T-helper 1 cell treated with Interleukin-12 subunit alpha and Interleukin-12 subunit beta and Interleukin-4 antibody, amounts not matched to agents 30 μg/mL and 1 μg/mL, for 36 hours (primary cell): ENCODE results near the gene COA8.

Experiments
- H3K27ac Mint-ChIP-seq: one replicate; pipeline ENCODE4 v1.8.0; 2021; ENCODE audit warnings: mild to moderate bottlenecking, mixed read lengths
- H3K27me3 Mint-ChIP-seq: one replicate; pipeline ENCODE4 v1.8.0; 2021; ENCODE audit warnings: low read depth, mixed read lengths
- H3K36me3 Mint-ChIP-seq: one replicate; pipeline ENCODE4 v1.8.0; 2021; ENCODE audit warnings: low read depth, mixed read lengths
- H3K4me1 Mint-ChIP-seq: one replicate; pipeline ENCODE4 v1.8.0; 2021; ENCODE audit warnings: low read depth, mixed read lengths
- H3K4me3 Mint-ChIP-seq: one replicate; pipeline ENCODE4 v1.8.0; 2021; ENCODE audit warnings: mild to moderate bottlenecking, moderate library complexity, mixed read lengths
- H3K9me3 Mint-ChIP-seq: one replicate; pipeline ENCODE4 v1.8.0; 2021; ENCODE audit warnings: mixed read lengths

COA8 gene

GRCh38 chr14:103547941-103548462 lies 14.8 kb upstream of the COA8 start:
- Mint-ChIP-seq H3K27me3 (no peaks in the 10 kb centered on the region), H3K4me3 (no peak overlapping the region), H3K27ac (no peak overlapping the region)

DNA sequence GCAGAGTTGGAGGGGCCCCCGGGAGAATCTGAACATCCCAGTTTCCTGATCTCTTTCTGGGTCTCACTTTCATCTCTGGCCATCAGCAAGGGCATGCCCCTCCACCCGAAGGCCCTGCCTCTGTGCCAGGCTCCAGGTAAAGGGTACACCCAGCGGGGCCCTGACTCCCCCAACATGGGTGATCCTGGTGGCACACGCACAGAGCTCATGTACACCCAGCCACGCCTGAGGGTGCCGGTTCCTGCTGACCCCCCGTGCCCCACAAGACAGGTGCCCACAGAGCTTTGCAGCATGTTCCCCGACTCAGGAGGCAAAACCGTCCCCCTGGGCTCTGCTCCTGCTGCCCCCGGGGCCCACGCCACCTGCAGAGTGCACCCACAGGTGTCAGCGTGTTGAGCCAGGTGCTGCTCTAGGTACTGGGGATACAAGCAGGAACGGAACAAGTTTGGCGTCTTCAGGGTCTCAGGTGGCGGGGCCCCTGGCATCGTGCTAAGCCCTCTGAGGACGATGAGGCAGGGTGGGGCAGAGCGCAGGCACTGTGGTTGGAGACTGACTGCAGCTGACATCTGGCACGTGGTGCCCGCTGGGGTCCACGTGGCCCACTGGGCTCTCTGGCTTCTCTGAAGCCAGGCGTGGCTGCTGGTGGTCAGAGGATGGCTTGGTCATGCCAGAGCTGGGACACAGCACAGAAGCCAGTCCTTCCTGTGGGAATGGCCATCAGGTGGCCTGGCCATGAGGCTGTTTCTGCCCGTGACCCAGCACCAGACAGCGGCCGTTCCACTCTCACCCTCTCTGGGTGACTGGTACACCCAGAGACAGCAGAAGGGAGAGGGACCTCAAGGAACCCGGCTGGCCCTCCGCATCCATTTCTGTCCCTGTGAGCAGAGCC lies 14.1 kb upstream of the COA8 start:
- Mint-ChIP-seq H3K27me3 (no peaks in the 10 kb centered on the region), H3K36me3 (peaks cover 1% of the 10 kb centered on the region), H3K9me3 (no peaks in the 10 kb centered on the region), H3K27ac (no peak overlapping the region), H3K4me1 (no peaks in the 10 kb centered on the region), H3K4me3 (no peak overlapping the region)

More at GRCh38 chr14:103547941-103548462, 14.8 kb upstream of the COA8 start:
- Mint-ChIP-seq H3K4me1 (no peaks in the 10 kb centered on the region), H3K36me3 (peaks cover 1% of the 10 kb centered on the region), H3K9me3 (no peaks in the 10 kb centered on the region)

DNA sequence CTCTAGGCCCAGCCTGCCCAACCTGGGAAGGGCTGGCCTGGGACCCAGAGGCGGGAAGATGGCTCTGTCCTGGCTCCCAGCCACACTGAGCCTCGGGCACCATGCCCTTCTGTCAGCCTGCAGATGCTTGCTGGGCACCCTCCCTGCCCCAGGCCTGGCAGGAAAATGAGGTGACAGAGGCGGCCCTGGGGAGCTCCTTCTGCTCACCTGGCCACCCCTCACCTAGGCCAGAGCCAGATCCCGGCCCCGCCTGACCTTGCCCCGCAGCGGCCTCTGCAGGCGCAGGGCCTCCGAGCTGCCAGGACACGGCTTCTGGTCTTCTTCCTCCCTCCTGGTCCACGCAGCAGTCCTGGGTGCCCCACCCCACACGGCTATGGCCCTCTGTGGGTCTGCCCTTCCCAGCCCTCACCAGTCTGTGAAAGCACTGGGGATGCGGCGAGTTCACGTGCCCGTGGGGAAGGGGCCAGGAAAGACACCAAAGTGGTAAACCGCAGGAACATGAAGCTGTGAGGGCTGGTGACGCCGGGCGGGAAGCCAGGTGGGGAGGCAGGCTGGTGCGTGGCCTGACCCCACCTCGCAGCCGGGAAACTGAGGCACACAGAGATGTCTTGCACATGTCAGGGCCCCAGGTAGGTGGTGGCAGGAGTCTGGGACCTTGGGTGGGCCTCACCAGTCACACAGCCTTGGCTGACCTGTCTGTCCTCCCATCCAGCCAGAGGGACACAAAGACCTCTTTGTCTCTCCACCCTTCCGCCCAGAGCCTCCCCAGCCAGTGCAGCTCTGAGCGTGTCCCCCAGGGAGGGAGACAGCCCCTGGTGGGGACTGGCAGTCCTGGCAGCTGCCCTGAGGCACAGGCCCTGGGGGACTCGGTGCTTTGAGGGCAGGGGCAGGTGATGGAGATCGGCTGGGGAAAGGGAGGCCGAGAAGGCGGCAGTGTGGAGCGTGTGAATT lies 13.1 kb upstream of the COA8 start:
- Mint-ChIP-seq H3K27ac (no peak overlapping the region), H3K4me1 (no peaks in the 10 kb centered on the region), H3K27me3 (no peaks in the 10 kb centered on the region), H3K36me3 (peaks cover 1% of the 10 kb centered on the region), H3K4me3 (no peak overlapping the region), H3K9me3 (no peaks in the 10 kb centered on the region)

GRCh38 chr14:103550451-103551337 lies 12.1 kb upstream of the COA8 start:
- no peaks in the 10 kb centered on the region for H3K4me1 Mint-ChIP-seq
- peaks cover 5% of the 10 kb centered on the region for H3K36me3 Mint-ChIP-seq
- no peak overlapping the region for H3K27ac Mint-ChIP-seq
- no peaks in the 10 kb centered on the region for H3K9me3 Mint-ChIP-seq
- no peaks in the 10 kb centered on the region for H3K27me3 Mint-ChIP-seq
- no peak overlapping the region for H3K4me3 Mint-ChIP-seq

- H3K27ac Mint-ChIP-seq: no peak overlapping the region
- no peaks in the 10 kb centered on the region for H3K4me1 Mint-ChIP-seq
- H3K36me3 Mint-ChIP-seq: peaks cover 5% of the 10 kb centered on the region
- H3K4me3 Mint-ChIP-seq: no peak overlapping the region
- no peaks in the 10 kb centered on the region for H3K9me3 Mint-ChIP-seq
- H3K27me3 Mint-ChIP-seq: no peaks in the 10 kb centered on the region
Observed at GRCh38 chr14:103551338-103551762, 11.4 kb upstream of the COA8 start.

DNA sequence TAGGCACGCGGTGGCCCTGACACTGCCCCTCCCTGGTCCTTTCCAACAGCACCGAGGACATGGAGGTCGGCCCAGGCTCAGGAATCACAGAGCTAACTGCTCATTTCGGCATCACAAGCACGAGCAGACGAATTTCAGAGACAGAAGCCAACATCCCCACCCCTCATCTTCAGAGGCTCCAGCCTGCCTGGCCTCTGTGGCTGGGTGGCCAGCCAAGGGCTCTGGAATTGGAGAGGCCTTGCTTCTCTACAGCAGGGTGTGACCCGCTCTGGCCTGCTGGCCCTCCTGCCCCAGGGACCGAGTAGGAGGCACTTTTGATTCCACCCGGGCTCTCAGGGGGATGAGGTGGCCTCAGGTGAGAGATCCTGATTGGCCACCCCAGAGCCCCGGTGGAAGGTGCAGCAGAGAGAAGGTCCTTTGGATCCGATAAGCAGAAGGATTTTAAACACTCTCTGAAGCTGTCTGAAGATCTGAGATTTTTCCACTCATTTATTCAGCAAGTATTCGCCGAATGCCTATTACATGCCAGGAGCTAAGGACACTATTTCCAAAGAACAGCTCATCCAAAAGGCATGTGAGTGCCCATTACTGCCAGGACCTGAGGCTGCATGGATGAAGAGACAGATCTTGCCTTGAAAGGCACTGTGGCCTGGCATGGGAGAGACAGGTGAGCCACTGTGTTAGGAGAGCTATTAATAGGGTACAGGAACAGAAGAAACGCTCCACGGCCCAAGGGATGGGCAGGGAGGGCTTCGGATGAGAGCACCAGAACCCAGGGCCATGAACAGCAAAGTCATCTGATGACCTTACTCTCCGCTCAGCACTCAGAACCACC lies 10.5 kb upstream of the COA8 start:
- H3K36me3 Mint-ChIP-seq: peaks cover 5% of the 10 kb centered on the region
- peaks cover 2% of the 10 kb centered on the region for H3K4me1 Mint-ChIP-seq
- H3K27me3 Mint-ChIP-seq: no peaks in the 10 kb centered on the region
- no peak overlapping the region for H3K27ac Mint-ChIP-seq
- H3K9me3 Mint-ChIP-seq: no peaks in the 10 kb centered on the region
- no peak overlapping the region for H3K4me3 Mint-ChIP-seq

DNA sequence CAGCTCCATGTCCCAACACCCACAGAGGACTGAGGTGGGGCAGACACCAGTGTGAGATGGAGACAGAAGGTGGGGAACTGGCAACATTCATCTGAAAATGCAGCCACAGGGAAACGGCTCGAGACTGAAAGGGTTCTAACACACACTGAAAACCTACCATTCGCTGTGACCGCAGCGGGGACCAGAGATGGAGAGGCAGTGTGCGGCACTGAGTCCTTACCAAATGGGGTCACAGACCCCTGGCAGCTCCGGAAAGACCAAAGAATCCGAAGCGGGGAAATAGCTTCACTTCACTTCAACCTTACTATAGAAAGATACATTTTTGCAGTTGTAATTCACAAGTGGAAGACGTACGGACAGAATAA lies 9.9 kb upstream of the COA8 start:
- H3K9me3 Mint-ChIP-seq: no peaks in the 10 kb centered on the region
- H3K27me3 Mint-ChIP-seq: no peaks in the 10 kb centered on the region
- peaks cover 3% of the 10 kb centered on the region for H3K4me1 Mint-ChIP-seq
- H3K27ac Mint-ChIP-seq: no peak overlapping the region
- H3K36me3 Mint-ChIP-seq: peaks cover 5% of the 10 kb centered on the region
- no peak overlapping the region for H3K4me3 Mint-ChIP-seq

DNA sequence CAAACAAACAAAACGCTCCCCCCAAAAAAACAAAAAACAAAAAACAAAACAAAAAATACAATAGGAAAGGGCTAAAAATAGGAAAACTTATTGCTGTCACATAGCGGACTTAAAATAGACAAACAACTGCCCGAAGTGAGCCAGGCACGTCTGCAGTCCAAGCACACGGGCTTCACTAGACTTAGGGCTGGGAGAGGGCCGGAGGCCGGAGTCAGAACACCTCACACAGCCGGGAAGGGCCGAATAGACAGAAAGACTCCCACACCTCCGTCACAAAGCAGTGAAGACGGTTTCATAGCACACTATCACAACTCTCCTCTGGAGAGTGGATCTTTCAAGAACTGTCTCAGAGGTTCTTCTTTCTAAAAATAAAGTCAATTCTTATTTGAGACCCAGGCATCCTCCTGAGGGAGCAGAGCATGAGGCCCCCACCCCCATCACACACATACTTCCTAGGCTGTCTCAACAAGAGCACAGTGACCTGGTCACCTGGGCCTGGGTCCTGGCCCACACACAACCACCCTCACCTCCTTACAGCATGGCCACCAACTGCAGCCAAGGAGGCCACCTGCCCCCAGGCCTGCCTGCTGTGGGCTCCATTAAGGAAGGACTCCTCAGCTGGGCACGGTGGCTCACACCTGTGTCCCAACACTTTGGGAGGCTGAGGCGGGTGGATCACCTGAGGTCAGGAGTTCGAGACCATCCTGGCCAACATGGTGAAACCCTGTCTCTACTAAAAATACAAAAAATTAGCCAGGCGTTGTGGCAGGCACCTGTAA lies 7.0 kb upstream of the COA8 start:
- Mint-ChIP-seq H3K4me1 (peaks cover 19% of the 10 kb centered on the region), H3K27me3 (no peaks in the 10 kb centered on the region), H3K9me3 (no peaks in the 10 kb centered on the region), H3K4me3 (no peak overlapping the region), H3K36me3 (peaks cover 18% of the 10 kb centered on the region), H3K27ac (no peak overlapping the region)

- no peaks in the 10 kb centered on the region for H3K27me3 Mint-ChIP-seq
- H3K4me3 Mint-ChIP-seq: no peak overlapping the region
- H3K4me1 Mint-ChIP-seq: peaks cover 29% of the 10 kb centered on the region
- peaks cover 23% of the 10 kb centered on the region for H3K36me3 Mint-ChIP-seq
- H3K27ac Mint-ChIP-seq: no peak overlapping the region
- H3K9me3 Mint-ChIP-seq: no peaks in the 10 kb centered on the region
Observed at GRCh38 chr14:103556946-103557758, 5.6 kb upstream of the COA8 start.

DNA sequence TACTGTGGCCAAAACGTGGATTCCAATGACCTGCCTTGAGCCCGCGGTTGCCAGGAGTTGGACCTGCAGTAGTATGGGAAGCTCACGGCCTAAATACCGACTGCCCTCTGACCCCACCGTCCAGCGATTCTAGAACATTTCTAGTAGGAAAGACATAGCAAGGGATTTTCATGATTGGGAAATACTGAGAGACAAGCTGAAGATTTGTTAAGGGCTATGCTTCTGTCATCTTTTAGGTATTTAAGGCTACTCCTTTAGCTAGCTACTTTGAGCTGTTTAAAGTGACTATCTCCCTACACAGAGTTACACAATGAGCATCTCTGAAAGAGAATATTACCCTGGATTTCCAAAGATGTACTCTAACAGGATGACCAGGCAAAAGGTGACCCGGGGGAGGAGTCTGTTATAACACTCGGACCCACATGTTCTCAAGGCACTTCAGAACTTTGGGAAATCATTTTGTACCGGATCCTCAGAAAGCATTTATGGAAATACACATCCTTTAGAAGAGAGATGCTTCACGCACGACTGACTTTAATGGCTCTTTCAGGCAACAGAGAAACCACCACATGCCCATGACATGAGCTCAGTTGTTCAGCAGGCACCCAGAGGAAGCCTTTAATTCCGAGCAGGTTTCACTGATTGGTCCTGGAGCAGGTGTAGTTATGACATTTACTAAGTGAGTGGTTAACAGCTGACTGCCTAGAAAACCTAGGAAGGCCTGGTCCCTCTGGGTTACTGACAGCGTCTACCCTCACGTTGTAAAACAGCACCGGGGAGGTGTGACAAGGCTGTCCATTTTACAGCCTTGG lies 4.5 kb upstream of the COA8 start:
- Mint-ChIP-seq H3K4me3 (no peak overlapping the region), H3K27ac (no peak overlapping the region), H3K36me3 (peaks cover 22% of the 10 kb centered on the region), H3K9me3 (no peaks in the 10 kb centered on the region), H3K27me3 (no peaks in the 10 kb centered on the region), H3K4me1 (peaks cover 29% of the 10 kb centered on the region)

- H3K4me3 Mint-ChIP-seq: no peak overlapping the region
- H3K27me3 Mint-ChIP-seq: no peaks in the 10 kb centered on the region
- peaks cover 21% of the 10 kb centered on the region for H3K36me3 Mint-ChIP-seq
- H3K4me1 Mint-ChIP-seq: peaks cover 35% of the 10 kb centered on the region
- no peak overlapping the region for H3K27ac Mint-ChIP-seq
- H3K9me3 Mint-ChIP-seq: no peaks in the 10 kb centered on the region
Observed at GRCh38 chr14:103559766-103560165, 3.0 kb upstream of the COA8 start.
